ENCODE data around the gene TRAPPC4. TPM values are rescaled to one million over a fixed set of nuclear protein-coding genes. Genes with fewer than 3 reads are reported as not detected.
A peak's percentile ranks its signal among the peaks of the same experiment; 100 is the strongest.

Gene TRAPPC4
- total RNA-seq, 2 donors from 2014 or later: 60.0 to 66.8 TPM

- H3K9me3 ChIP-seq (ENCODE audit: control insufficient read depth, low read length): no peaks in the 10 kb centered on the region
- Mint-ChIP-seq H3K4me1 (peaks cover 56% of the 10 kb centered on the region), H3K36me3 (ENCODE audit: low read depth) (peaks cover 45% of the 10 kb centered on the region), H3K4me3 (peak overlapping the region; percentile 70), H3K27ac (peak overlapping the region; percentile 87), H3K9me3 (no peaks in the 10 kb centered on the region), H3K27me3 (ENCODE audit: insufficient read depth) (no peaks in the 10 kb centered on the region)
- no peak overlapping the region for H3K9ac ChIP-seq (ENCODE audit: extremely low read depth, low read length, poor library complexity, severe bottlenecking)
- 76 to 84% methylated on average over 8 to 9 of the region's 9 CpGs for WGBS, 2 experiments (ENCODE audit: insufficient coverage in 1 of 2, insufficient read length in 1 of 2)
- H3K27ac ChIP-seq (ENCODE audit: low read depth, low read length): no peak overlapping the region
- peaks cover 39% of the 10 kb centered on the region for H3K36me3 ChIP-seq (ENCODE audit: control insufficient read depth, insufficient read depth, low read length)
- H3K4me3 ChIP-seq (ENCODE audit: low read length): peak overlapping the region; percentile 93
- peaks cover 27% of the 10 kb centered on the region for H3K4me1 ChIP-seq (ENCODE audit: control insufficient read depth, insufficient read depth, low read length)
- H3K27me3 ChIP-seq (ENCODE audit: control insufficient read depth, insufficient read depth, low read length, poor library complexity, severe bottlenecking): no peaks in the 10 kb centered on the region
- TF ChIP-seq CTCF (conservative IDR thresholded peaks at IDR 0.05): no peak
- peak; percentile 66 for DNase-seq
These were observed 9.9 kb downstream of the TRAPPC4 start for GRCh38 chr11:119028346-119029068.

- peaks cover 22% of the 10 kb centered on the region for H3K4me1 ChIP-seq (ENCODE audit: control insufficient read depth, insufficient read depth, low read length)
- whole genome bisulfite sequencing, 2 experiments (ENCODE audit: insufficient coverage in 1 of 2, insufficient read length in 1 of 2): 91 to 100% methylated on average over 1 of the region's 1 CpG
- peak overlapping the region; percentile 70 for H3K4me3 Mint-ChIP-seq
These were observed 10.4 kb downstream of the TRAPPC4 start for GRCh38 chr11:119029069-119029339.

GRCh38 chr11:119029340-119030028 lies 10.9 kb downstream of the TRAPPC4 start:
- peak overlapping the region; percentile 70 for H3K4me3 Mint-ChIP-seq
- H3K4me1 Mint-ChIP-seq: peaks cover 46% of the 10 kb centered on the region
- H3K4me3 ChIP-seq (ENCODE audit: low read length): peak overlapping the region; percentile 93
- peaks cover 31% of the 10 kb centered on the region for H3K36me3 ChIP-seq (ENCODE audit: control insufficient read depth, insufficient read depth, low read length)
- H3K9me3 Mint-ChIP-seq: no peaks in the 10 kb centered on the region
- peaks cover 18% of the 10 kb centered on the region for H3K4me1 ChIP-seq (ENCODE audit: control insufficient read depth, insufficient read depth, low read length)
- no peak overlapping the region for H3K27ac ChIP-seq (ENCODE audit: low read depth, low read length)
- peaks cover 37% of the 10 kb centered on the region for H3K36me3 Mint-ChIP-seq (ENCODE audit: low read depth)
- DNase-seq: peak; percentile 74
- H3K9ac ChIP-seq (ENCODE audit: extremely low read depth, low read length, poor library complexity, severe bottlenecking): peak overlapping the region; percentile 54
- TF ChIP-seq CTCF (conservative IDR thresholded peaks at IDR 0.05): no peak
- peak overlapping the region; percentile 87 for H3K27ac Mint-ChIP-seq
- H3K27me3 ChIP-seq (ENCODE audit: control insufficient read depth, insufficient read depth, low read length, poor library complexity, severe bottlenecking): no peaks in the 10 kb centered on the region
- H3K9me3 ChIP-seq (ENCODE audit: control insufficient read depth, low read length): no peaks in the 10 kb centered on the region
- no peaks in the 10 kb centered on the region for H3K27me3 Mint-ChIP-seq (ENCODE audit: insufficient read depth)
- 44 to 73% methylated on average over 6 to 10 of the region's 10 CpGs for WGBS, 2 experiments (ENCODE audit: insufficient coverage in 1 of 2, insufficient read length in 1 of 2)

More at GRCh38 chr11:119029069-119029339, 10.4 kb downstream of the TRAPPC4 start:
- H3K9me3 Mint-ChIP-seq: no peaks in the 10 kb centered on the region
- peak; percentile 44 for DNase-seq
- Histone ChIP-seq H3K36me3 (ENCODE audit: control insufficient read depth, insufficient read depth, low read length) (peaks cover 36% of the 10 kb centered on the region), H3K27me3 (ENCODE audit: control insufficient read depth, insufficient read depth, low read length, poor library complexity, severe bottlenecking) (no peaks in the 10 kb centered on the region), H3K4me3 (ENCODE audit: low read length) (peak overlapping the region; percentile 93), H3K9me3 (ENCODE audit: control insufficient read depth, low read length) (no peaks in the 10 kb centered on the region), H3K9ac (ENCODE audit: extremely low read depth, low read length, poor library complexity, severe bottlenecking) (no peak overlapping the region), H3K27ac (ENCODE audit: low read depth, low read length) (no peak overlapping the region)
- no peak for TF ChIP-seq CTCF (conservative IDR thresholded peaks at IDR 0.05)
- H3K36me3 Mint-ChIP-seq (ENCODE audit: low read depth): peaks cover 40% of the 10 kb centered on the region
- peak overlapping the region; percentile 87 for H3K27ac Mint-ChIP-seq
- peaks cover 51% of the 10 kb centered on the region for H3K4me1 Mint-ChIP-seq
- no peaks in the 10 kb centered on the region for H3K27me3 Mint-ChIP-seq (ENCODE audit: insufficient read depth)
